SU-DHL-6 (cell line): Measurements from ENCODE around the gene KIAA0319L.

Experiments used
- H2AFZ ChIP-seq: fragments of 200-600 bp; sonication (generic); 2 replicates; pipeline ENCODE4 v1.6.1; 2014; ENCODE audit warnings: low read depth, mild to moderate bottlenecking, moderate library complexity, mixed read lengths, antibody characterized with exemption, low read length; ENCODE audit not compliant: severe bottlenecking
- H3F3A ChIP-seq: fragments of 200-600 bp; shearing (Covaris generic); 2 replicates; pipeline ENCODE4 v1.6.0; 2016; ENCODE audit warnings: antibody characterized with exemption, mild to moderate bottlenecking; ENCODE audit not compliant: insufficient read depth
- H3K27ac ChIP-seq: fragments of 200-600 bp; sonication (generic); 2 replicates; pipeline ENCODE4 v1.5.1; 2016; ENCODE audit warnings: low read depth, mild to moderate bottlenecking, low read length, moderate library complexity, mixed read lengths
- H3K27me3 ChIP-seq: fragments of 200-600 bp; sonication (generic), shearing (Covaris generic); 2 replicates; pipeline ENCODE4 v1.6.0; 2014; ENCODE audit warnings: mild to moderate bottlenecking, low read length
- H3K36me3 ChIP-seq: fragments of 200-600 bp; sonication (generic); 2 replicates; pipeline ENCODE4 v1.6.1; 2014; ENCODE audit warnings: mild to moderate bottlenecking, low read length, mixed read lengths
- H3K4me2 ChIP-seq: fragments of 300-600, 200-600 bp; shearing (Covaris generic), sonication (generic); 2 replicates; pipeline ENCODE4 v1.6.0; 2014; ENCODE audit warnings: low read length, low read depth, mild to moderate bottlenecking; ENCODE audit not compliant: poor library complexity, severe bottlenecking
- H3K4me3 ChIP-seq: fragments of 200-600 bp; sonication (generic); 2 replicates; pipeline ENCODE4 v1.5.1; 2014; ENCODE audit warnings: antibody characterized with exemption, low read length, mild to moderate bottlenecking, mixed read lengths; ENCODE audit not compliant: insufficient read depth, poor library complexity, severe bottlenecking
- H3K79me2 ChIP-seq: fragments of 200-600 bp; sonication (generic); 2 replicates; pipeline ENCODE4 v1.6.1; 2014; ENCODE audit warnings: mild to moderate bottlenecking, low read length, moderate library complexity; ENCODE audit not compliant: insufficient read depth
- H3K9ac ChIP-seq: fragments of 200-600 bp; sonication (generic); 2 replicates; pipeline ENCODE4 v1.7.0; 2014; ENCODE audit warnings: mild to moderate bottlenecking, low read length
- H3K9me2 ChIP-seq: fragments of 200-600 bp; sonication (generic); replicated peaks from 2 replicates; pipeline ENCODE4 v1.6.1; 2014; ENCODE audit warnings: low read length; ENCODE audit not compliant: insufficient read depth
- H3K9me3 ChIP-seq: fragments of 200-600 bp; sonication (generic); 2 replicates; pipeline ENCODE4 v1.6.1; 2014; ENCODE audit warnings: low read length, mixed read lengths; ENCODE audit not compliant: insufficient read depth
- H4K20me1 ChIP-seq: fragments of 200-600 bp; sonication (generic); 2 replicates; pipeline ENCODE4 v1.6.1; 2014; ENCODE audit warnings: low read depth, mild to moderate bottlenecking, antibody characterized with exemption, low read length, moderate library complexity, mixed read lengths
- CTCF ChIP-seq: fragments of 200-600 bp; sonication (generic); IDR thresholded peaks from one replicate; pipeline ENCODE4 v1.5.1; 2017; ENCODE audit warnings: antibody characterized with exemption, mild to moderate bottlenecking, low read length, moderate library complexity; ENCODE audit not compliant: insufficient read depth, poor library complexity, severe bottlenecking
- EZH2phosphoT487 ChIP-seq: fragments of 200-600 bp; sonication (generic), shearing (Covaris generic); conservative IDR thresholded peaks from 2 replicates; pipeline ENCODE4 v1.6.1; 2018; ENCODE audit warnings: mild to moderate bottlenecking, antibody characterized with exemption, low read length, moderate library complexity, mixed read lengths

The KIAA0319L gene

GRCh38 chr1:35447278-35447677 lies 109.9 kb downstream of the KIAA0319L start:
- Histone ChIP-seq H3K9me2 (no peaks in the 10 kb centered on the region), H3K27me3 (no peaks in the 10 kb centered on the region), H3K9me3 (no peaks in the 10 kb centered on the region), H3K27ac (no peak overlapping the region), H3K36me3 (no peaks in the 10 kb centered on the region), H3K4me3 (no peak overlapping the region), H3F3A (no peaks in the 10 kb centered on the region), H3K4me2 (no peak overlapping the region), H3K79me2 (no peaks in the 10 kb centered on the region), H4K20me1 (no peaks in the 10 kb centered on the region), H2AFZ (no peak overlapping the region), H3K9ac (no peak overlapping the region)
- TF ChIP-seq CTCF (no peak), EZH2phosphoT487 (no peak)

- H3F3A ChIP-seq, result no peaks in the 10 kb centered on the region
- H3K4me3 ChIP-seq, result no peak overlapping the region
- no peaks in the 10 kb centered on the region for H3K27me3 ChIP-seq
- H4K20me1 ChIP-seq, result no peaks in the 10 kb centered on the region
- no peak for TF ChIP-seq CTCF
- TF ChIP-seq EZH2phosphoT487, result no peak
- no peaks in the 10 kb centered on the region for H3K36me3 ChIP-seq
- no peaks in the 10 kb centered on the region for H3K9me3 ChIP-seq
- no peak overlapping the region for H3K9ac ChIP-seq
- no peak overlapping the region for H3K4me2 ChIP-seq
- H2AFZ ChIP-seq, result no peak overlapping the region
- H3K9me2 ChIP-seq, result no peaks in the 10 kb centered on the region
- no peaks in the 10 kb centered on the region for H3K79me2 ChIP-seq
- no peak overlapping the region for H3K27ac ChIP-seq
These were observed 112.8 kb downstream of the KIAA0319L start for GRCh38 chr1:35444519-35444774.

- Histone ChIP-seq H3K9me2 (no peaks in the 10 kb centered on the region), H3K27ac (no peak overlapping the region), H3K36me3 (no peaks in the 10 kb centered on the region), H3K9me3 (no peaks in the 10 kb centered on the region), H3F3A (no peaks in the 10 kb centered on the region), H3K4me3 (no peak overlapping the region), H3K79me2 (no peaks in the 10 kb centered on the region), H3K27me3 (no peaks in the 10 kb centered on the region), H2AFZ (no peak overlapping the region), H3K9ac (no peak overlapping the region), H4K20me1 (no peaks in the 10 kb centered on the region), H3K4me2 (no peak overlapping the region)
- TF ChIP-seq EZH2phosphoT487 (no peak), CTCF (no peak)
These were observed 113.3 kb downstream of the KIAA0319L start for GRCh38 chr1:35443768-35444518.
